HG03175 (cell line): Measurements from ENCODE around the gene TUSC2.

Source experiments
- ATAC-seq: cut with Tn5 transposase; IDR thresholded peaks from one replicate; pipeline ENCODE4 v1.9.1; 2021; ENCODE audit warnings: mild to moderate bottlenecking, moderate library complexity; ENCODE audit not compliant: unreplicated experiment

Gene TUSC2

GRCh38 chr3:50327943-50328691 lies at the start of gene TUSC2:
Gene TUSC2 (minus strand): TSS chr3:50328223. CDS start chr3:50328099, 124 bp downstream.
- peak; percentile 90 for ATAC-seq

GRCh38 chr3:50375258-50375931 lies 47.4 kb upstream of the TUSC2 start:
- no peak for ATAC-seq

- ATAC-seq, result no peak
Measured at GRCh38 chr3:50374363-50375257, 46.6 kb upstream of the TUSC2 start.

- ATAC-seq, result no peak
Measured at GRCh38 chr3:50373146-50374051, 45.4 kb upstream of the TUSC2 start.

- no peak for ATAC-seq
Measured at GRCh38 chr3:50372349-50372748, 44.3 kb upstream of the TUSC2 start.

GRCh38 chr3:50371133-50371685 lies 43.2 kb upstream of the TUSC2 start:
- ATAC-seq, result no peak

- no peak for ATAC-seq
Measured at GRCh38 chr3:50370594-50370993, 42.6 kb upstream of the TUSC2 start.

- ATAC-seq, result no peak
Measured at GRCh38 chr3:50369012-50369670, 41.1 kb upstream of the TUSC2 start.

GRCh38 chr3:50365842-50366220 lies 37.8 kb upstream of the TUSC2 start:
- ATAC-seq, result no peak

- ATAC-seq, result peak; percentile 95
Measured at GRCh38 chr3:50365080-50365841, 37.2 kb upstream of the TUSC2 start.

GRCh38 chr3:50364573-50365079 lies 36.6 kb upstream of the TUSC2 start:
- no peak for ATAC-seq

- ATAC-seq, result peak; percentile 14
Measured at GRCh38 chr3:50359760-50360110, 31.7 kb upstream of the TUSC2 start.

- ATAC-seq, result peak; percentile 100
Measured at GRCh38 chr3:50358911-50359759, 31.1 kb upstream of the TUSC2 start, which contains the start of gene TMEM115. Gene TMEM115 (minus strand): TSS chr3:50359521. CDS start chr3:50359063, 458 bp downstream.

- no peak for ATAC-seq
Measured at GRCh38 chr3:50358355-50358910, 30.4 kb upstream of the TUSC2 start.

- ATAC-seq, result no peak
Measured at GRCh38 chr3:50357481-50357880, 29.5 kb upstream of the TUSC2 start.

GRCh38 chr3:50356553-50356952 lies 28.5 kb upstream of the TUSC2 start:
- ATAC-seq, result no peak

GRCh38 chr3:50355829-50356552 lies 28.0 kb upstream of the TUSC2 start:
- no peak for ATAC-seq
